IPS DF 6.9 (cell line): ENCODE measurements around the gene CPNE6.

Experiments used
- DNase-seq: peaks from one replicate; pipeline ENCODE4 v3.0.0-alpha.2; 2013; ENCODE audit warnings: low read depth, low spot score
- H3K27ac ChIP-seq: one replicate; pipeline ENCODE4 v1.5.1; 2013; ENCODE audit warnings: low read length, control low read depth
- H3K27me3 ChIP-seq: 2 replicates; pipeline ENCODE4 v1.6.1; 2013; ENCODE audit warnings: mild to moderate bottlenecking, low read length; ENCODE audit not compliant: control insufficient read depth, insufficient read depth
- H3K36me3 ChIP-seq: 2 replicates; pipeline ENCODE4 v1.6.1; 2013; ENCODE audit warnings: low read length; ENCODE audit not compliant: control insufficient read depth, insufficient read depth
- H3K4me1 ChIP-seq: 2 replicates; pipeline ENCODE4 v1.6.1; 2013; ENCODE audit warnings: low read length; ENCODE audit not compliant: control insufficient read depth, insufficient read depth
- H3K4me3 ChIP-seq: 2 replicates; pipeline ENCODE4 v1.5.1; 2013; ENCODE audit warnings: mild to moderate bottlenecking, low read length
- H3K9me3 ChIP-seq: 2 replicates; pipeline ENCODE4 v1.6.1; 2013; ENCODE audit warnings: low read length, inconsistent platforms; ENCODE audit not compliant: control insufficient read depth, insufficient read depth
- WGBS: extraction: QIAGEN DNeasy Blood & Tissue Kit; methylation state at CpG from one replicate; pipeline ENCODE4 v1.1.7; 2013; ENCODE audit warnings: mixed read lengths, missing lambda C conversion rate; ENCODE audit not compliant: insufficient read length, insufficient coverage; 5-methylcytosine and 5-hydroxymethylcytosine counted together

The CPNE6 gene

GRCh38 chr14:24054646-24055045 lies 16.7 kb upstream of the CPNE6 start:
- Histone ChIP-seq H3K4me3 (no peak overlapping the region), H3K27me3 (no peaks in the 10 kb centered on the region), H3K27ac (no peak overlapping the region), H3K4me1 (peaks cover 3% of the 10 kb centered on the region; the same call in 1 of the 2 replicates), H3K36me3 (no peaks in the 10 kb centered on the region), H3K9me3 (no peaks in the 10 kb centered on the region)
- no peak for DNase-seq
- no CpG with 5 or more reads among the region's 9 CpGs for WGBS

GRCh38 chr14:24055971-24056799 lies 15.2 kb upstream of the CPNE6 start:
- Histone ChIP-seq H3K36me3 (no peaks in the 10 kb centered on the region), H3K27me3 (no peaks in the 10 kb centered on the region), H3K27ac (no peak overlapping the region), H3K4me1 (peaks cover 3% of the 10 kb centered on the region; the same call in 1 of the 2 replicates), H3K4me3 (no peak overlapping the region), H3K9me3 (no peaks in the 10 kb centered on the region)
- WGBS: no CpG with 5 or more reads among the region's 10 CpGs
- no peak for DNase-seq

GRCh38 chr14:24056800-24057184 lies 14.6 kb upstream of the CPNE6 start:
- H3K36me3 ChIP-seq: no peaks in the 10 kb centered on the region
- no peaks in the 10 kb centered on the region for H3K9me3 ChIP-seq
- no peak for DNase-seq
- WGBS: no CpG with 5 or more reads among the region's 8 CpGs
- H3K27me3 ChIP-seq: no peaks in the 10 kb centered on the region
- no peak overlapping the region for H3K4me3 ChIP-seq
- H3K4me1 ChIP-seq: peaks cover 3% of the 10 kb centered on the region; the same call in 1 of the 2 replicates
- H3K27ac ChIP-seq: no peak overlapping the region

DNA sequence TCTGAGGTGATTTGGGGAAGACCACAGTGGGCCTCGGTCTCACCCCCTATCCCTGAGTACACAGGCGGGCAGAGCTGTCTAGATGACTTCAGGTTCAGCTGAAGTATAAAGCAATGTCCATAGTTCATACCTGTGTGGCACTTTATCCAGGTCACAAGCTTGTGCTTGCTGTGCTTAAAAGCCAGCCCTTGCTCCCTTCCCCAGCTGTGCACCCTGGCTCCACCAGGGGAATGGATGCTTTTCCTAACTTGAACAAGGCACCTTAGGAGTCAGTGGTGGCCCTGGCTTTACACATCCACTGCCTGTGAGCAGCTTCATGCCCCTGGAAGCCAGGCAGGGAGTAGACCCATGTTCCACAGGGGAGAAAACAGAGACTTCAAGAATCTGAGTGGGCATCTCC lies 14.1 kb upstream of the CPNE6 start:
- Histone ChIP-seq H3K4me1 (peaks cover 3% of the 10 kb centered on the region; the same call in 1 of the 2 replicates), H3K27ac (no peak overlapping the region), H3K36me3 (no peaks in the 10 kb centered on the region), H3K27me3 (no peaks in the 10 kb centered on the region), H3K4me3 (no peak overlapping the region), H3K9me3 (no peaks in the 10 kb centered on the region)
- no peak for DNase-seq
- no CpG with 5 or more reads among the region's 2 CpGs for WGBS

- H3K27me3 ChIP-seq: no peaks in the 10 kb centered on the region
- no peak for DNase-seq
- no peaks in the 10 kb centered on the region for H3K4me1 ChIP-seq
- no peaks in the 10 kb centered on the region for H3K36me3 ChIP-seq
- H3K9me3 ChIP-seq: no peaks in the 10 kb centered on the region
- no peak overlapping the region for H3K27ac ChIP-seq
- WGBS: no CpG with 5 or more reads among the region's 14 CpGs
- no peak overlapping the region for H3K4me3 ChIP-seq
Observed at GRCh38 chr14:24057867-24058259, 13.5 kb upstream of the CPNE6 start.

DNA sequence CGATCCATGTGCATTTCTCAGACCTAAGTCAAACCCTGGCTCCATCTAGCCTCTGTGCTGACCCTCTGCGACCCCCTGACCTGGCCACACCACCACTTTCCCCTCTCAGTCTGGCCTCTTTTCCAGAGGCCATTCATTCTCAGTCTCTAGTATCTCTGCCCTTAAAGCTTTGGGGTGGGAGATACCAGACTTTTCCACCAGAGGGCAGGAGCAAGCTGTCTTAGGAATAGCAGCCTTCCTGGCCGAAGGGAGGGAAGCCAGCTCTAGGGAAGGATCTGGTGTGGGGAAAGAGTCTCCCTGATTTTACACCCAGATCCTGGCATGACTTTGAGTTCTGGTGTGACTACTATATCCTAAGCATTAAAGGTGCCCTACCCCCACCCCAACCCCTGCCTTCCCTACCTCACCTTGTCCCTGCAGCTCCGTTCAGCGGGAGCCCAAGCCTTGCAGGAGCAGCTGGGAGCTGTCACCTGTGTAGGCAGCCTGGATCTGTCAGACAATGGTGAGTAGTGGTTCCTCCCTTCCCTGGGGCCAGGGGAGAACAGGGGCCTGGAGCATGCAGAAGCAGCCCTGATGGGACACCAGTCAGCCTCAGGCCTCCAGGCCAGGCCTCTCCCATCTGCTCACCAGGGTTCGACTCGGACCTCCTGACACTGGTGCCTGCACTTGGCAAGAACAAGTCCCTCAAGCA lies 13.0 kb upstream of the CPNE6 start:
- DNase-seq: no peak
- Histone ChIP-seq H3K27ac (no peak overlapping the region), H3K27me3 (no peaks in the 10 kb centered on the region), H3K4me3 (no peak overlapping the region), H3K4me1 (no peaks in the 10 kb centered on the region), H3K36me3 (no peaks in the 10 kb centered on the region), H3K9me3 (no peaks in the 10 kb centered on the region)
- WGBS: no CpG with 5 or more reads among the region's 7 CpGs

DNA sequence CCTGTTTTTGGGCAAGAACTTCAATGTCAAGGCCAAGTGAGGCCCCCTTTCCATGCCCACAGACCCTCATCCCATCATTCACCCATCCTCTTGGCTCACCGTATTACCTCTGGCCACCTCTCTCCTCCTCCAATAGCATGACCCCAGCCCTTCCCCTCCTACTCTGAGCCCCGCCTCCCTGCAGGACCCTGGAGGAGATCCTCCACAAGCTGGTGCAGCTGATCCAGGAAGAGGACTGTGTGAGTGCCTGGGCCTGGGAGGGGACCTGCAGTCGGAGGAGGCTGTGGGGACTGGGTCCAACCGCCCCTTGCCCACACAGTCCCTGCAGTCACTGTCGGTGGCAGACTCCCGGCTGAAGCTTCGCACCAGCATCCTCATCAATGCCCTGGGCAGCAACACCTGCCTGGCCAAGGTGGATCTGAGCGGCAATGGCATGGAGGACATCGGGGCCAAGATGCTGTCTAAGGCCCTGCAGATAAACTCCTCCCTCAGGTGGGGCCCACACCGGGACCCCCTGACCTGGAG lies 12.3 kb upstream of the CPNE6 start:
- DNase-seq: no peak
- H3K27me3 ChIP-seq: no peaks in the 10 kb centered on the region
- H3K27ac ChIP-seq: no peak overlapping the region
- H3K4me1 ChIP-seq: no peaks in the 10 kb centered on the region
- H3K36me3 ChIP-seq: no peaks in the 10 kb centered on the region
- no peak overlapping the region for H3K4me3 ChIP-seq
- no CpG with 5 or more reads among the region's 10 CpGs for WGBS
- H3K9me3 ChIP-seq: no peaks in the 10 kb centered on the region

DNA sequence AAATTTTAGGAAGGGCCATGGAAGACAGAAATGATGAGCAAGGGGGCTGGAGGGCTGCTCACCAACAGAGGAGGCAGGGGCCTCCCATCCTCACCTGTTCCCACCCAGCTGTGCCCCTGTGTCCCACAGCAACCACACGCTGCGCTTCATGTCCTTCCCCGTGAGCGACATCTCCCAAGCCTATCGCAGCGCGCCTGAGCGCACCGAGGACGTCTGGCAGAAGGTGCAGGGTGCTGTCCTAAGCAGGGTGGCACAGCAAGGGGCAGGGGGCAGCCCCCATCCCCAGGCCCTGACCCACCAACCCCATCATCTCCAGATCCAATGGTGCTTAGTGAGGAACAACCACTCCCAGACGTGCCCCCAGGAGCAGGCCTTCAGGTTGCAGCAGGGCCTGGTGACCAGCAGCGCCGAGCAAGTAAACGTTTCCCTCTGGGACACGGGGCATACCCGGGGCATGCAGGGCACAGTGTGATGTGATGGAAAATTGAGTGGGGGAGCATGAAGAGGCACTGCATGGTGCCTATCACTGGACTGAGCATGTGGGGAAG lies 11.4 kb upstream of the CPNE6 start:
- H3K9me3 ChIP-seq: no peaks in the 10 kb centered on the region
- H3K27me3 ChIP-seq: no peaks in the 10 kb centered on the region
- no peaks in the 10 kb centered on the region for H3K36me3 ChIP-seq
- WGBS: no CpG with 5 or more reads among the region's 16 CpGs
- no peak for DNase-seq
- no peaks in the 10 kb centered on the region for H3K4me1 ChIP-seq
- no peak overlapping the region for H3K4me3 ChIP-seq
- H3K27ac ChIP-seq: no peak overlapping the region

DNA sequence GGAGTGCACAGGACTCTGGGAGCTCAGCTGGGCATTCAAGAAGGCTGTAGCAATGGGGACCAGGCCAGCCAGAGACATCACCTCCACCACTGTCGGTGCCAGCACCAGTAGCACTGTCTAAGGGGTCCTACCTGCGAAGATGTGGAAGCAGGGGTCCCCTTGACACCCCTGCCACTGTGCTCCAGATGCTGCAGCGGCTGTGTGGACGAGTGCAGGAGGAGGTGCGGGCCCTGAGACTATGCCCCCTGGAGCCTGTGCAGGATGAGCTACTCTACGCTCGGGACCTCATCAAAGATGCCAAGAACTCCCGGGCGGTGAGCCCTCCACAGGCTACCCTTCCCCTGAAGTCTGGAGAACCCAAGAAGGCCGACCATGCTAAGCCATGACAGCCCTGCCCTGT lies 10.9 kb upstream of the CPNE6 start:
- no peak overlapping the region for H3K4me3 ChIP-seq
- no peaks in the 10 kb centered on the region for H3K36me3 ChIP-seq
- no peak for DNase-seq
- no peaks in the 10 kb centered on the region for H3K4me1 ChIP-seq
- no CpG with 5 or more reads among the region's 10 CpGs for WGBS
- no peak overlapping the region for H3K27ac ChIP-seq
- H3K9me3 ChIP-seq: no peaks in the 10 kb centered on the region
- H3K27me3 ChIP-seq: no peaks in the 10 kb centered on the region

- no peaks in the 10 kb centered on the region for H3K36me3 ChIP-seq
- no CpG with 5 or more reads among the region's 7 CpGs for WGBS
- no peak for DNase-seq
Observed at GRCh38 chr14:24060984-24061913, 10.1 kb upstream of the CPNE6 start.

More at GRCh38 chr14:24060984-24061913, 10.1 kb upstream of the CPNE6 start:
- no peak overlapping the region for H3K4me3 ChIP-seq
- H3K4me1 ChIP-seq: no peaks in the 10 kb centered on the region
- no peaks in the 10 kb centered on the region for H3K27me3 ChIP-seq
- no peak overlapping the region for H3K27ac ChIP-seq
- no peaks in the 10 kb centered on the region for H3K9me3 ChIP-seq
